SK-N-SH treated with all-trans-retinoic acid at 6 μM for 48 hours (cell line): ENCODE measurements around the gene SERTAD3.

Experiments
- ARNTL ChIP-seq: fragments of 450-650 bp; formaldehyde crosslinking; IDR thresholded peaks from 2 replicates; pipeline ENCODE4 v1.5.0; 2020; ENCODE audit warnings: low read depth, mild to moderate bottlenecking, moderate library complexity, borderline replicate concordance
- CSDC2 ChIP-seq: fragments of 250-450 bp; sonication (Bioruptor Pico); IDR thresholded peaks from 2 replicates; pipeline ENCODE4 v1.5.0; 2020; ENCODE audit warnings: mild to moderate bottlenecking, moderate library complexity
- ESRRG ChIP-seq: fragments of 250-450 bp; sonication (Bioruptor Pico); IDR thresholded peaks from 2 replicates; pipeline ENCODE4 v1.6.1; 2021; ENCODE audit warnings: mild to moderate bottlenecking
- POU6F1 ChIP-seq: fragments of 250-450 bp; sonication (Bioruptor Pico); IDR thresholded peaks from 2 replicates; pipeline ENCODE4 v1.8.0; 2021; ENCODE audit warnings: low read depth, mild to moderate bottlenecking, moderate library complexity, borderline replicate concordance
- PPARA ChIP-seq: fragments of 250-450 bp; sonication (Bioruptor Pico); IDR thresholded peaks from 2 replicates; pipeline ENCODE4 v1.5.0; 2020; ENCODE audit warnings: mild to moderate bottlenecking, borderline replicate concordance
- SNAI2 ChIP-seq: fragments of 250-450 bp; sonication (Bioruptor Pico); IDR thresholded peaks from 2 replicates; pipeline ENCODE4 v1.5.0; 2020; ENCODE audit warnings: mild to moderate bottlenecking, moderate library complexity
- ZC3H10 ChIP-seq: fragments of 250-450 bp; sonication (Bioruptor Pico); IDR thresholded peaks from 2 replicates; pipeline ENCODE4 v1.5.1; 2021; ENCODE audit warnings: mild to moderate bottlenecking, moderate library complexity
- ZFP3 ChIP-seq: fragments of 250-450 bp; sonication (Bioruptor Pico); IDR thresholded peaks from 2 replicates; pipeline ENCODE4 v1.5.0; 2020; ENCODE audit warnings: mild to moderate bottlenecking, moderate library complexity
- ZNF8 ChIP-seq: fragments of 450-650 bp; formaldehyde crosslinking; IDR thresholded peaks from 2 replicates; pipeline ENCODE4 v1.5.0; 2020; ENCODE audit warnings: mild to moderate bottlenecking, moderate library complexity
- TF ChIP-seq, protein P1 (sequence below): fragments of 250-450 bp; sonication (Bioruptor Pico); IDR thresholded peaks from 2 replicates; pipeline ENCODE4 v1.5.1; 2020; ENCODE audit warnings: low read depth, mild to moderate bottlenecking, moderate library complexity
- TF ChIP-seq, protein P2 (sequence below): fragments of 250-450 bp; sonication (Bioruptor Pico); IDR thresholded peaks from 2 replicates; pipeline ENCODE4 v1.8.0; 2020; ENCODE audit warnings: mild to moderate bottlenecking, moderate library complexity, borderline replicate concordance

DNA sequence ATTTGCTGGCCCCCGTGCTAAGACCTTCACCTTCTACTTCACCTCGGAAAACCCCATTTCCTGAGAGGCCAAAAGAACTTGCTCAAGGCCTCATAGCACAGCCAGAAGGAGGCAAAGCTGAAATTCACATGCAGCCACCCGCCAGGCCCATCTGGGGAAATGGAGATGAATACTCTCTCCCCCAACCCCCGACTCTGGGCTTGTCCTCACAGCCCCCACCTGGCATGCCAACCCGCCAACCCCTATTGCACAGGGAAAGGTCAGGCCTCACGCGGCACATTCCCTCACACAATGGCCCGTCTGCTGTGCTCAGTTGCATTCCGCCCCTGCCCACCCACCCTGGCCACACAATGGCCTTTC, 34.1 kb downstream of the SERTAD3 start:
- TF ChIP-seq, protein P1, sequence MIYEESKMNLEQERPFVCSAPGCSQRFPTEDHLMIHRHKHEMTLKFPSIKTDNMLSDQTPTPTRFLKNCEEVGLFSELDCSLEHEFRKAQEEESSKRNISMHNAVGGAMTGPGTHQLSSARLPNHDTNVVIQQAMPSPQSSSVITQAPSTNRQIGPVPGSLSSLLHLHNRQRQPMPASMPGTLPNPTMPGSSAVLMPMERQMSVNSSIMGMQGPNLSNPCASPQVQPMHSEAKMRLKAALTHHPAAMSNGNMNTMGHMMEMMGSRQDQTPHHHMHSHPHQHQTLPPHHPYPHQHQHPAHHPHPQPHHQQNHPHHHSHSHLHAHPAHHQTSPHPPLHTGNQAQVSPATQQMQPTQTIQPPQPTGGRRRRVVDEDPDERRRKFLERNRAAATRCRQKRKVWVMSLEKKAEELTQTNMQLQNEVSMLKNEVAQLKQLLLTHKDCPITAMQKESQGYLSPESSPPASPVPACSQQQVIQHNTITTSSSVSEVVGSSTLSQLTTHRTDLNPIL (CRISPR knock-in tag), result no peak
- TF ChIP-seq POU6F1, result no peak
- TF ChIP-seq PPARA, result no peak
- TF ChIP-seq SNAI2 (CRISPR knock-in tag), result no peak
- TF ChIP-seq ESRRG (CRISPR knock-in tag), result no peak
- no peak for TF ChIP-seq ARNTL (CRISPR knock-in tag)
- TF ChIP-seq ZFP3, result no peak
- no peak for TF ChIP-seq ZNF8 (CRISPR knock-in tag)
- TF ChIP-seq ZC3H10 (CRISPR knock-in tag), result no peak
- TF ChIP-seq CSDC2, result no peak
- TF ChIP-seq, protein P2, sequence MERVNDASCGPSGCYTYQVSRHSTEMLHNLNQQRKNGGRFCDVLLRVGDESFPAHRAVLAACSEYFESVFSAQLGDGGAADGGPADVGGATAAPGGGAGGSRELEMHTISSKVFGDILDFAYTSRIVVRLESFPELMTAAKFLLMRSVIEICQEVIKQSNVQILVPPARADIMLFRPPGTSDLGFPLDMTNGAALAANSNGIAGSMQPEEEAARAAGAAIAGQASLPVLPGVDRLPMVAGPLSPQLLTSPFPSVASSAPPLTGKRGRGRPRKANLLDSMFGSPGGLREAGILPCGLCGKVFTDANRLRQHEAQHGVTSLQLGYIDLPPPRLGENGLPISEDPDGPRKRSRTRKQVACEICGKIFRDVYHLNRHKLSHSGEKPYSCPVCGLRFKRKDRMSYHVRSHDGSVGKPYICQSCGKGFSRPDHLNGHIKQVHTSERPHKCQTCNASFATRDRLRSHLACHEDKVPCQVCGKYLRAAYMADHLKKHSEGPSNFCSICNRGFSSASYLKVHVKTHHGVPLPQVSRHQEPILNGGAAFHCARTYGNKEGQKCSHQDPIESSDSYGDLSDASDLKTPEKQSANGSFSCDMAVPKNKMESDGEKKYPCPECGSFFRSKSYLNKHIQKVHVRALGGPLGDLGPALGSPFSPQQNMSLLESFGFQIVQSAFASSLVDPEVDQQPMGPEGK (CRISPR knock-in tag), result no peak
